ENCODE results near the gene TOMM40.
"Not testable (repeated sequence)": the region's sequence is repeated elsewhere in the genome, so short reads cannot be mapped to it uniquely, and the experiment has no call there.

Gene TOMM40

DNA sequence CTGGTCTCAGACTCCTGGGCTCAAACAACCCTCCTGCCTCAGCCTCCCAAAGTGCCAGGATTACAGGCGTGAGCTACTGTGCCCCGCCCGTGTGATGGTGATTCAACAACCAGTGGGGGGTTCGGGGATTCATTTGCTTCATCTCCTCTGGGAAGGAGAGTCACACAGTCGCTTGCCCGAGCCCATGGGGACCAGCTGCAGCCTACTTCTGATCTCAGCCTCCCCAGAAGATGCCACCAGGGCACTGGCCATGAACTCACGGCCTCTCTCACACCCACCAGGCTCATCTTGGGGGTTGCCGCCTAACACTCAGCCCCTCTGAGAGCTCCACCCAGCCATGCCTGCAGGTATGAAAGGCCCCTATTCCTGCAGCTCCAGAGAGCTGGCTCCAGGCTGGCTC lies 6.8 kb downstream of the TOMM40 start:
- DNase-seq (ENCODE audit: low spot score): no peak

DNA sequence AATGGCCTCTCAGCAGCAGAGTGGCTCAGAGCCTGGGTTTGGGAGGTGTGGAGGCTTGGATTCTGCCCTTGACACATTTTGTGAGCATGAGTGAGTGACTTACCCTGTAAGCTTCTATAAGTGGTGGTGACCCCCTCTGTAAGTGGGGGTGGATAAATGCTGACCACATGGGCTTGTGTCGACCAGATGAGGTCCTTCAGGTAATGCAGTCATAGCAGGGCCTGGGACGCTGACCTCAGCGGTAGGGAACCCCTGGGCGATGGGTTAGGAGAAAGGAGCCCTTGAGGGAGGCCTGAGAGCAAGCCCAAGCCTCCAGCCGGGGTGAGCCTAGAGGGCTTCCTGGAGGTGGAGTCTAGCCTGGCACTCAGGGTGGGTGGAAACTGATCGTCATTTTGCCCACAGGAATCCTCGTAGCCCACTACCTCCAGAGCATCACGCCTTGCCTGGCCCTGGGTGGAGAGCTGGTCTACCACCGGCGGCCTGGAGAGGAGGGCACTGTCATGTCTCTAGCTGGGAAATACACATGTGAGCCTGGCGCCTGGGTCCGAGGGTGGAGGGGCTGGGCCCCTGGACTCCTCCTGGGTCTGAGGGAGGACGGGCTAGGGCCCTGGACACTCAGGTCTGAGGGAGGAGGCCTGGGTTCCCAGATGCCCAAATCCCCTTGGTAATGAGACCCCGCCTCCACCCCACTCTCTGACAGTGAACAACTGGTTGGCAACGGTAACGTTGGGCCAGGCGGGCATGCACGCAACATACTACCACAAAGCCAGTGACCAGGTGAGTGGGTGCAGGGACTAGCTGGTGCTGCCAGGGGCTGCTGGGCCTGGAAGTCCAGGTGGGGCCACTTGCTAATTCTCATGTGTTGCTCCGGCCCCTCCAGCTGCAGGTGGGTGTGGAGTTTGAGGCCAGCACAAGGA lies 9.5 kb downstream of the TOMM40 start:
- no peak for DNase-seq (ENCODE audit: low spot score)

DNA sequence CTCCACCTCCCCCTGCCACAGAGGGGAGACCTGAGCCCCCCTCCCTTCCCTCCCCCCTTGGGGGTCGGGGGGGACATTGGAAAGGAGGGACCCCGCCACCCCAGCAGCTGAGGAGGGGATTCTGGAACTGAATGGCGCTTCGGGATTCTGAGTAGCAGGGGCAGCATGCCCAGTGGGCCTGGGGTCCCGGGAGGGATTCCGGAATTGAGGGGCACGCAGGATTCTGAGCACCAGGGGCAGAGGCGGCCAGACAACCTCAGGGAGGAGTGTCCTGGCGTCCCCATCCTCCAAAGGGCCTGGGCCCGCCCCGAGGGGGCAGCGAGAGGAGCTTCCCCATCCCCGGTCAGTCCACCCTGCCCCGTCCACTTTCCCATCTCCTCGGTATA lies 12.2 kb downstream of the TOMM40 start:
- no peak for DNase-seq (ENCODE audit: low spot score)

DNA sequence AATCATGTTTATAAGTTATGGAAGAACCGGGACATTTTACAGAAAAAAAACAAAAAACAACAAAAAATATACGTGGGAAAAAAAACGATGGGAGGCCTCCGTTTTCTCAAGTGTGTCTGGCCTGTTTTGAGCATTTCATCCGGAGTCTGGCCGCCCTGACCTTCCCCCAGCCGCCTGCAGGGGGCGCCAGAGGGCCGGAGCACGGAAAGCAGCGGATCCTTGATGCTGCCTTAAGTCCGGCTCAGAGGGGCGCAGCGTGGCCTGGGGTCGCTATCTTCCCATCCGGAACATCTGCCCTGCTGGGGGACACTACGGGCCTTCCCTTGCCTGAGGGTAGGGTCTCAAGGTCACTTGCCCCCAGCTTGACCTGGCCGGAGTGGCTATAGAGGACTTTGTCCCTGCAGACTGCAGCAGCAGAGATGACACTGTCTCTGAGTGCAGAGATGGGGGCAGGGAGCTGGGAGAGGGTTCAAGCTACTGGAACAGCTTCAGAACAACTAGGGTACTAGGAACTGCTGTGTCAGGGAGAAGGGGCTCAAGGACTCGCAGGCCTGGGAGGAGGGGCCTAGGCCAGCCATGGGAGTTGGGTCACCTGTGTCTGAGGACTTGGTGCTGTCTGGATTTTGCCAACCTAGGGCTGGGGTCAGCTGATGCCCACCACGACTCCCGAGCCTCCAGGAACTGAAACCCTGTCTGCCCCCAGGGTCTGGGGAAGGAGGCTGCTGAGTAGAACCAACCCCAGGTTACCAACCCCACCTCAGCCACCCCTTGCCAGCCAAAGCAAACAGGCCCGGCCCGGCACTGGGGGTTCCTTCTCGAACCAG lies 12.8 kb downstream of the TOMM40 start:
- DNase-seq (ENCODE audit: low spot score): peak; percentile 80

DNA sequence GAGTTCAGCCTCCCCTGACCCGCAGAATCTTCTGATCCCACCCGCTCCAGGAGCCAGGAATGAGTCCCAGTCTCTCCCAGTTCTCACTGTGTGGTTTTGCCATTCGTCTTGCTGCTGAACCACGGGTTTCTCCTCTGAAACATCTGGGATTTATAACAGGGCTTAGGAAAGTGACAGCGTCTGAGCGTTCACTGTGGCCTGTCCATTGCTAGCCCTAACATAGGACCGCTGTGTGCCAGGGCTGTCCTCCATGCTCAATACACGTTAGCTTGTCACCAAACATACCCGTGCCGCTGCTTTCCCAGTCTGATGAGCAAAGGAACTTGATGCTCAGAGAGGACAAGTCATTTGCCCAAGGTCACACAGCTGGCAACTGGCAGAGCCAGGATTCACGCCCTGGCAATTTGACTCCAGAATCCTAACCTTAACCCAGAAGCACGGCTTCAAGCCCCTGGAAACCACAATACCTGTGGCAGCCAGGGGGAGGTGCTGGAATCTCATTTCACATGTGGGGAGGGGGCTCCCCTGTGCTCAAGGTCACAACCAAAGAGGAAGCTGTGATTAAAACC lies 13.5 kb downstream of the TOMM40 start:
- no peak for DNase-seq (ENCODE audit: low spot score)

DNA sequence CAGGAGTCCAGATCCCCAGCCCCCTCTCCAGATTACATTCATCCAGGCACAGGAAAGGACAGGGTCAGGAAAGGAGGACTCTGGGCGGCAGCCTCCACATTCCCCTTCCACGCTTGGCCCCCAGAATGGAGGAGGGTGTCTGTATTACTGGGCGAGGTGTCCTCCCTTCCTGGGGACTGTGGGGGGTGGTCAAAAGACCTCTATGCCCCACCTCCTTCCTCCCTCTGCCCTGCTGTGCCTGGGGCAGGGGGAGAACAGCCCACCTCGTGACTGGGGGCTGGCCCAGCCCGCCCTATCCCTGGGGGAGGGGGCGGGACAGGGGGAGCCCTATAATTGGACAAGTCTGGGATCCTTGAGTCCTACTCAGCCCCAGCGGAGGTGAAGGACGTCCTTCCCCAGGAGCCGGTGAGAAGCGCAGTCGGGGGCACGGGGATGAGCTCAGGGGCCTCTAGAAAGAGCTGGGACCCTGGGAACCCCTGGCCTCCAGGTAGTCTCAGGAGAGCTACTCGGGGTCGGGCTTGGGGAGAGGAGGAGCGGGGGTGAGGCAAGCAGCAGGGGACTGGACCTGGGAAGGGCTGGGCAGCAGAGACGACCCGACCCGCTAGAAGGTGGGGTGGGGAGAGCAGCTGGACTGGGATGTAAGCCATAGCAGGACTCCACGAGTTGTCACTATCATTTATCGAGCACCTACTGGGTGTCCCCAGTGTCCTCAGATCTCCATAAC lies 14.5 kb downstream of the TOMM40 start, which contains the start of gene APOE:
Gene APOE (plus strand): TSS at position 360 of the 724 bp plus-strand sequence. CDS start 829 bp downstream, outside the sequence.
- DNase-seq (ENCODE audit: low spot score): no peak

DNA sequence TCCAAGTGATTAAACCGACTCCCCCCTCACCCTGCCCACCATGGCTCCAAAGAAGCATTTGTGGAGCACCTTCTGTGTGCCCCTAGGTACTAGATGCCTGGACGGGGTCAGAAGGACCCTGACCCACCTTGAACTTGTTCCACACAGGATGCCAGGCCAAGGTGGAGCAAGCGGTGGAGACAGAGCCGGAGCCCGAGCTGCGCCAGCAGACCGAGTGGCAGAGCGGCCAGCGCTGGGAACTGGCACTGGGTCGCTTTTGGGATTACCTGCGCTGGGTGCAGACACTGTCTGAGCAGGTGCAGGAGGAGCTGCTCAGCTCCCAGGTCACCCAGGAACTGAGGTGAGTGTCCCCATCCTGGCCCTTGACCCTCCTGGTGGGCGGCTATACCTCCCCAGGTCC lies 16.6 kb downstream of the TOMM40 start:
- DNase-seq (ENCODE audit: low spot score): no peak

DNA sequence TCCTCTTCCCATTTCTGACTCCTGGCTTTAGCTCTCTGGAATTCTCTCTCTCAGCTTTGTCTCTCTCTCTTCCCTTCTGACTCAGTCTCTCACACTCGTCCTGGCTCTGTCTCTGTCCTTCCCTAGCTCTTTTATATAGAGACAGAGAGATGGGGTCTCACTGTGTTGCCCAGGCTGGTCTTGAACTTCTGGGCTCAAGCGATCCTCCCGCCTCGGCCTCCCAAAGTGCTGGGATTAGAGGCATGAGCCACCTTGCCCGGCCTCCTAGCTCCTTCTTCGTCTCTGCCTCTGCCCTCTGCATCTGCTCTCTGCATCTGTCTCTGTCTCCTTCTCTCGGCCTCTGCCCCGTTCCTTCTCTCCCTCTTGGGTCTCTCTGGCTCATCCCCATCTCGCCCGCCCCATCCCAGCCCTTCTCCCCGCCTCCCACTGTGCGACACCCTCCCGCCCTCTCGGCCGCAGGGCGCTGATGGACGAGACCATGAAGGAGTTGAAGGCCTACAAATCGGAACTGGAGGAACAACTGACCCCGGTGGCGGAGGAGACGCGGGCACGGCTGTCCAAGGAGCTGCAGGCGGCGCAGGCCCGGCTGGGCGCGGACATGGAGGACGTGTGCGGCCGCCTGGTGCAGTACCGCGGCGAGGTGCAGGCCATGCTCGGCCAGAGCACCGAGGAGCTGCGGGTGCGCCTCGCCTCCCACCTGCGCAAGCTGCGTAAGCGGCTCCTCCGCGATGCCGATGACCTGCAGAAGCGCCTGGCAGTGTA lies 17.2 kb downstream of the TOMM40 start:
- DNase-seq (ENCODE audit: low spot score): no peak

DNA sequence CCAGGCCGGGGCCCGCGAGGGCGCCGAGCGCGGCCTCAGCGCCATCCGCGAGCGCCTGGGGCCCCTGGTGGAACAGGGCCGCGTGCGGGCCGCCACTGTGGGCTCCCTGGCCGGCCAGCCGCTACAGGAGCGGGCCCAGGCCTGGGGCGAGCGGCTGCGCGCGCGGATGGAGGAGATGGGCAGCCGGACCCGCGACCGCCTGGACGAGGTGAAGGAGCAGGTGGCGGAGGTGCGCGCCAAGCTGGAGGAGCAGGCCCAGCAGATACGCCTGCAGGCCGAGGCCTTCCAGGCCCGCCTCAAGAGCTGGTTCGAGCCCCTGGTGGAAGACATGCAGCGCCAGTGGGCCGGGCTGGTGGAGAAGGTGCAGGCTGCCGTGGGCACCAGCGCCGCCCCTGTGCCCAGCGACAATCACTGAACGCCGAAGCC lies 17.8 kb downstream of the TOMM40 start:
- DNase-seq (ENCODE audit: low spot score): no peak

DNA sequence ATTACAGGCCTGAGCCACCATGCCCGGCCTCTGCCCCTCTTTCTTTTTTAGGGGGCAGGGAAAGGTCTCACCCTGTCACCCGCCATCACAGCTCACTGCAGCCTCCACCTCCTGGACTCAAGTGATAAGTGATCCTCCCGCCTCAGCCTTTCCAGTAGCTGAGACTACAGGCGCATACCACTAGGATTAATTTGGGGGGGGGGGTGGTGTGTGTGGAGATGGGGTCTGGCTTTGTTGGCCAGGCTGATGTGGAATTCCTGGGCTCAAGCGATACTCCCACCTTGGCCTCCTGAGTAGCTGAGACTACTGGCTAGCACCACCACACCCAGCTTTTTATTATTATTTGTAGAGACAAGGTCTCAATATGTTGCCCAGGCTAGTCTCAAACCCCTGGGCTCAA lies 18.7 kb downstream of the TOMM40 start:
- DNase-seq (ENCODE audit: low spot score): peak; percentile 30

DNA sequence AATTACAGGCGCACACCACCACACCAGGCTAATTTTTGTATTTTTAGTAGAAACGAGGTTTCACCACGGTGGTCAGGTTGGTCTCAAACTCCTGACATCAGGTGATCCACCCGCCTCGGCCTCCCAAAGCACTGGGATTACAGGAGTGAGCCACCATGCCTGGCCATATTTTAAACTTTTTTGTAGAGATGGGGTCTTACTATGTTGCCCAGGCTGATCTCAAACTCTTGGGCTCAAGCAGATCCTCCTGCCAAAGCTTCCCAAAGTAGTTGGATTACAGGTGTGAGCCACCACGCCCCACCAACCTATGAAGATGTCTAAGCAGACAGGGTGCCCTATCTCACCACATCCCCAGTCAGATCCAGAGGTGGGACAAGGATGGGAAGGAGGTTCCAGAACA lies 20.8 kb downstream of the TOMM40 start:
- not testable (repeated sequence) for DNase-seq (ENCODE audit: low spot score)

DNA sequence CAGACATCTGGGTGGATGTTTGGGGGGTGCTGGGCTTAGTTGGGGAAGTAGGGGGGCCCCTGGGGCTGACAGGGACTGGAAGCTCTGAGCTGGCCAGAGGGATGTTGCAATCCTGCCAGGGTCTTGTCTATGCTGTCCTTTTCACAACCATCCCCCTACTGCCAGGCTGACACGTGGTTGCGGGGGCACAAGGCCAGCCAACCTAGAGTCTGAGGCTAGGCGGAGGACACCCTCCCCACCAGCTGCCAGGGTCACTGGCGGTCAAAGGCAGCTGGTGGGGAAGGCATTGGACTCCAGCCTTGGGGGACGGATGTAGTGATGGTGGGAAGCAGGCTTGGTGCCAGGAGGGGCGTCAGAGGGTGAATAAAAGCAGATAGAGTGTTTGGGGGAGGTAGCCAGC lies 21.8 kb downstream of the TOMM40 start:
- no peak for DNase-seq (ENCODE audit: low spot score)

DNA sequence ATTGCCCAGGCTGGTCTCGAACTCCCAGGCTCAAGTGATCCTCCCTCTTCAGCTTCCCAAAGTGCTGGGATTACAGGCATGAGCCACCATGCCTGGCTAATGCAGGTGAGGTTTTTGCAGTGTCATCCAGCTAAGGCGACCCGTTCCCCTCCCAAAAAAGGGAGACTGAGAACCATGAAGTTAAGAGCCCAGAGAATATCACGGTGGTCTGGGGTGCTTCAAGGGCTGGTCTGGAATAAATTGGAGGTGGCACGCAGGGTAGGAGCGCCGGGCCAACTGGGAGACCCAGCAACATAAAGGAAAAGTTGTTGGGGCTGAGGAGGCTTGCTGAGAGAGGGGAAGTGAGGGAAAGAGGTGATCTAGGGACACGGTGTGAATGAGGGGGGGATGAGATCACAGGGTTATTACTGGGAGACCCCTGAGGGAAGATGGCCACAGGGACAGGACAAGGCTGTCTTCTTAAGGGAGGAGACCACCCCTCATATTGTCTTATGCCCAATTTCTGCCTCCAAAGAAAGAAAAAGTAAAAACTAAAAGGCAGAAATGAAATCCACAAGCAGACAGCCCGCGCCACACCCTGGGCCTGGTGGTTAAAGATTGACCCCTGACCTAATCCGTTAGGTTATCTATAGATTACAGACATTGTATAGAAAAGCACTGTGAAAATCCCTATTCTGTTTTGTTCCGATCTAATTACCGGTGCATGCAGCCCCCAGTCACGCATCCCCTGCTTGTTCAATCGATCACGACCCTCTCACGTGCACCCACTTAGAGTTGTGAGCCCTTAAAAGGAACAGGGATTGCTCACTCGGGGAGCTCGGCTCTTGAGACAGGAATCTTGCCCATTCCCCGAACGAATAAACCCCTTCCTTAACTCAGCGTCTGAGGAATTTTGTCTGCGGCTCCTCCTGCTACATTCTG lies 22.7 kb downstream of the TOMM40 start:
- DNase-seq (ENCODE audit: low spot score): peak; percentile 28

DNA sequence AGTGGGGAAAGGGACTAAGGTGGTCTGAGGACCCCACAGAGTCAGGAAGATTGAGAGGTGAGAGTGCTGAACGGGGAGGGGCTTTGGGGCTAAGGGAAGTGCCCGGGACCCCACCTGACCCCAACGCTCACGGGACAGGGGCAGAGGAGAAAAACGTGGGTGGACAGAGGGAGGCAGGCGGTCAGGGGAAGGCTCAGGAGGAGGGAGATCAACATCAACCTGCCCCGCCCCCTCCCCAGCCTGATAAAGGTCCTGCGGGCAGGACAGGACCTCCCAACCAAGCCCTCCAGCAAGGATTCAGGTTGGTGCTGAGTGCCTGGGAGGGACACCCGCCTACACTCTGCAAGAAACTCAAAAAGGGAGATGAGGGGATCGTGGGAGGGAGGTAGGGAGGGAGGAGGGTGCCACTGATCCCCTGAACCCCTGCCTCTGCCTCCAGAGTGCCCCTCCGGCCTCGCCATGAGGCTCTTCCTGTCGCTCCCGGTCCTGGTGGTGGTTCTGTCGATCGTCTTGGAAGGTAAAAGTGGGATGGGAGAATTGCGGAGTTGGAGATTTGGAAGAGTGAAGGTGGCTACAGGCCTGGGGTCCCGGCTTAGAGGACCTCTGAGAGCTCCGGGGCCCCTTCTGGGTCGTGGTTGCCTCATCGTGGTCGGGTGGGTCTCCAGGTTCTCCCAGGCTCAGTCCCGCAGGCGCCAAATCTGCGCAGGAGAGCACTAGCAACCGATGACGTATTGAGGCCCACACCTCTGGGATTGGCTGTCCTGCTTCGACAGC lies 23.6 kb downstream of the TOMM40 start, which contains the start of gene APOC1:
Gene APOC1 (plus strand): TSS at position 176 of the 774 bp plus-strand sequence. CDS start 284 bp downstream, at position 460.
- DNase-seq (ENCODE audit: low spot score): peak; percentile 86

DNA sequence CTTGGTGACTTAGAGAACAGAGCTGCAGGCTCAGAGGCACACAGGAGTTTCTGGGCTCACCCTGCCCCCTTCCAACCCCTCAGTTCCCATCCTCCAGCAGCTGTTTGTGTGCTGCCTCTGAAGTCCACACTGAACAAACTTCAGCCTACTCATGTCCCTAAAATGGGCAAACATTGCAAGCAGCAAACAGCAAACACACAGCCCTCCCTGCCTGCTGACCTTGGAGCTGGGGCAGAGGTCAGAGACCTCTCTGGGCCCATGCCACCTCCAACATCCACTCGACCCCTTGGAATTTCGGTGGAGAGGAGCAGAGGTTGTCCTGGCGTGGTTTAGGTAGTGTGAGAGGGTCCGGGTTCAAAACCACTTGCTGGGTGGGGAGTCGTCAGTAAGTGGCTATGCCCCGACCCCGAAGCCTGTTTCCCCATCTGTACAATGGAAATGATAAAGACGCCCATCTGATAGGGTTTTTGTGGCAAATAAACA lies 33.2 kb downstream of the TOMM40 start:
- DNase-seq (ENCODE audit: low spot score): no peak

DNA sequence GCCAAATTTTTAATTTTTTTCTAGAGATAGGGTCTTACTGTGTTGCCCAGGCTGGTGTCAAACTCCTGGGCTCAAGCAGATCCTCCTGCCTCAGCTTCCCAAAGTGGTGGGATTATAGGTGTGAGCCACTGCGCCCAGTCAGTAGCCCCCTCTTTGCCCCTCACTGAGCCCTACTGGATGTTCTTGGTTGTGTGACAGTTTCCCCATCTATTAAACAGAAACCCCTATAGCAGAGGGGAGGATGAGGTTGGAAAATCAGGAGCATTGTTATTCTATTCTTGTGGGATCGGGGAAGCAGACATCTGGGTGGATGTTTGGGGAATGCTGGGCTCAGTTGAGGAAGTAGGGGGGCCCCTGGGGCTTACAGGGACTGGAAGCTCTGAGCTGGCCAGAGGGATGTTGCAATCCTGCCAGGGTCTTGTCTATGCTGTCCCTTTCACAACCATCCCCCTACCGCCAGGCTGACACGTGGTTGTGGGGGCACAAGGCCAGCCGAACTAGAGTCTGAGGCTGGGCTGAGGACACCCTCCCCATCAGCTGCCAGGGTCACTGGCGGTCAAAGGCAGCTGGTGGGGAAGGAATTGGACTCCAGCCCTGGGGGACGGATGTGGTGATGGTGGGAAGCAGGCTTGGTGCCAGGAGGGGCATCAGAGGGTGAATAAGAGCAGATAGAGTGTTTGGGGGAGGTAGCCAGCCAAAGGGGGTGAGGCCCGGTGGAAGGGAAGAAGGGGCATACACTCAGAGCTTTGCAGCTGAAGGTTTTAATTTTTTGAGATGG lies 34.2 kb downstream of the TOMM40 start:
- no peak for DNase-seq (ENCODE audit: low spot score)

DNA sequence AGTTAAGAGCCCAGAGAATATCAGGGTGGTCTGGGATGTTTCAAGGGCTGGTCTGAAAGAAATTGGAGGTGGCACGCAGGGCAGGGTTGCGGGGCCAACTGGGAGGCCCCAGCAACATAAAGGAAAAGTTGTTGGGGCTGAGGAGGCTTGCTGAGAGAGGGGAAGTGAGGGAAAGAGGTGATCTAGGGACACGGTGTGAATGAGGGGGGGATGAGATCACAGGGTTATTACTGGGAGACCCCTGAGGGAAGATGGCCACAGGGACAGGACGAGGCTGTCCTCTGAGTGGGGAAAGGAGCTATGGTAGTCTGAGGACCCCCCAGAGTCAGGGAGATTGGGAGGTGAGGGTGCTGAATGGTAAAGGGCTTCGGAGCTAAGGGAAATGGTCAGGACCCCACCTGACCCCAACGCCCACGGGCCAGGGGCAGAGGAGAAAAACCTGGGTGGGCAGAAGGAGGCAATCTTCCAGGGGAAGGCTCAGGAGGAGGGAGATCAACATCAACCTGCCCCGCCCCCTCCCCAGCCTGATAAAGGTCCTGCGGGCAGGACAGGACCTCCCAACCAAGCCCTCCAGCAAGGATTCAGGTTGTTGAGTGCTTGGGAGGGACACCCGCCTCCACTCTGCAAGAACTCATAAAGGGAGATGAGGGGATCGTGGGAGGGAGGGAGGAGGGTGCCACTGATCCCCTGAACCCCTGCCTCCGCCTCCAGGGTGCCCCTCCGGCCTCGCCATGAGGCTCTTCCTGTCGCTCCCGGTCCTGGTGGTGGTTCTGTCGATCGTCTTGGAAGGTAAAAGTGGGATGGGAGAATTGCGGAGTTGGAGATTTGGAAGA lies 35.4 kb downstream of the TOMM40 start:
- not testable (repeated sequence) for DNase-seq (ENCODE audit: low spot score)
